HepG2 (cell line): ENCODE measurements around the gene KLHDC1. TPM values are rescaled to one million over a fixed set of nuclear protein-coding genes. Genes with fewer than 3 reads are reported as not detected.

Source experiments
- CCAR2 ChIP-seq: fragments of 200-400 bp; formaldehyde crosslinking; optimal IDR thresholded peaks from 2 replicates; pipeline ENCODE3; 2018; ENCODE audit warnings: low read depth, mild to moderate bottlenecking, low read length, moderate library complexity
- ERF ChIP-seq: IDR thresholded peaks from 2 replicates; pipeline ENCODE4 v1.6.1; 2018; ENCODE audit warnings: missing biosample characterization, missing genetic modification reagents
- HMGA1 ChIP-seq: sonication (generic); formaldehyde crosslinking; conservative IDR thresholded peaks from 2 replicates; pipeline ENCODE4 v1.4.0; 2020; ENCODE audit warnings: missing genetic modification reagents
- ISL2 ChIP-seq: sonication (generic); formaldehyde crosslinking; IDR thresholded peaks from 2 replicates; pipeline ENCODE4 v1.5.0; 2020; ENCODE audit warnings: missing genetic modification reagents
- KLF9 ChIP-seq: IDR thresholded peaks from 2 replicates; pipeline ENCODE4 v1.6.1; 2016; ENCODE audit warnings: low read depth
- MTF2 ChIP-seq: sonication (generic); formaldehyde crosslinking; IDR thresholded peaks from 2 replicates; pipeline ENCODE4 v1.5.0; 2020; ENCODE audit warnings: missing genetic modification reagents, borderline replicate concordance
- THYN1 ChIP-seq: sonication (generic); formaldehyde crosslinking; IDR thresholded peaks from 2 replicates; pipeline ENCODE4 v1.8.1; 2023; ENCODE audit warnings: low read depth, mild to moderate bottlenecking, moderate library complexity, missing genetic modification reagents, borderline replicate concordance
- ZNF275 ChIP-seq: sonication (generic); formaldehyde crosslinking; IDR thresholded peaks from 2 replicates; pipeline ENCODE4 v1.8.0; 2022; ENCODE audit warnings: missing genetic modification reagents, mild to moderate bottlenecking, inconsistent platforms, borderline replicate concordance
- ZNF33A ChIP-seq: sonication (generic); formaldehyde crosslinking; IDR thresholded peaks from 2 replicates; pipeline ENCODE4 v1.5.1; 2020; ENCODE audit warnings: missing genetic modification reagents, mild to moderate bottlenecking, moderate library complexity, borderline replicate concordance
- ZNF350 ChIP-seq: sonication (generic); formaldehyde crosslinking; IDR thresholded peaks from 2 replicates; pipeline ENCODE4 v1.4.0; 2020; ENCODE audit warnings: mild to moderate bottlenecking, low read depth, missing genetic modification reagents, borderline replicate concordance
- ZNF382 ChIP-seq: sonication (generic); formaldehyde crosslinking; IDR thresholded peaks from 2 replicates; pipeline ENCODE4 v1.5.0; 2020; ENCODE audit warnings: missing genetic modification reagents, mild to moderate bottlenecking, borderline replicate concordance
- ZNF451 ChIP-seq: sonication (generic); formaldehyde crosslinking; IDR thresholded peaks from 2 replicates; pipeline ENCODE4 v1.5.0; 2020; ENCODE audit warnings: mild to moderate bottlenecking, missing genetic modification reagents
- ZNF501 ChIP-seq: sonication (generic); formaldehyde crosslinking; IDR thresholded peaks from 2 replicates; pipeline ENCODE4 v1.5.1; 2020; ENCODE audit warnings: mild to moderate bottlenecking, moderate library complexity, missing genetic modification reagents
- ZNF546 ChIP-seq: sonication (generic); formaldehyde crosslinking; conservative IDR thresholded peaks from 2 replicates; pipeline ENCODE4 v1.8.1; 2023; ENCODE audit warnings: mild to moderate bottlenecking, missing genetic modification reagents
- ZNF747 ChIP-seq: sonication (generic); formaldehyde crosslinking; IDR thresholded peaks from 2 replicates; pipeline ENCODE4 v1.8.1; 2023; ENCODE audit warnings: missing genetic modification reagents, mild to moderate bottlenecking, borderline replicate concordance
- ZNF850 ChIP-seq: sonication (generic); formaldehyde crosslinking; conservative IDR thresholded peaks from 2 replicates; pipeline ENCODE4 v1.9.0; 2021; ENCODE audit warnings: mild to moderate bottlenecking, missing genetic modification reagents
- ZSCAN31 ChIP-seq: sonication (generic); formaldehyde crosslinking; IDR thresholded peaks from 2 replicates; pipeline ENCODE4 v1.5.0; 2020; ENCODE audit warnings: low read depth, mild to moderate bottlenecking, missing genetic modification reagents
- polyA plus RNA-seq, 8 experiments: library from polyadenylated mRNA; depleted of rRNA in 3 of 8; stranded (reverse) in 7 of 8; unstranded in 1 of 8; fragments of >200 nt; fragmentation: Illumina TruSeq in 4 of 8; extraction: Trizol in 4 of 8; gene quantifications; 2 replicates each; pipeline versions ENCODE4 v1.2.1 to v1.2.3, GENCODE V29; 2011 to 2016; ENCODE audit warnings: low read depth in 4 of 8, missing spikeins in 1 of 8, mixed read lengths in 1 of 8; ENCODE audit not compliant: insufficient read depth in 1 of 8
- total RNA-seq, 5 experiments: library from RNA; depleted of rRNA; stranded (reverse); fragments of >200 nt; fragmentation: Illumina TruSeq; extraction: Trizol; gene quantifications; 2 replicates each; pipeline ENCODE4 v1.2.3, GENCODE V29; 2016; ENCODE audit warnings: low read depth in 1 of 5
- TF ChIP-seq, protein P1 (sequence below): sonication (generic); formaldehyde crosslinking; IDR thresholded peaks from 2 replicates; pipeline ENCODE4 v1.5.0; 2020; ENCODE audit warnings: missing genetic modification reagents, mild to moderate bottlenecking, borderline replicate concordance

Gene KLHDC1
- total and polyA plus RNA-seq, 2 of the 13 experiments (the other 11 are each of a cell fraction or from before 2014, with no cell fraction given): 0.11 TPM; not detected in 1

DNA sequence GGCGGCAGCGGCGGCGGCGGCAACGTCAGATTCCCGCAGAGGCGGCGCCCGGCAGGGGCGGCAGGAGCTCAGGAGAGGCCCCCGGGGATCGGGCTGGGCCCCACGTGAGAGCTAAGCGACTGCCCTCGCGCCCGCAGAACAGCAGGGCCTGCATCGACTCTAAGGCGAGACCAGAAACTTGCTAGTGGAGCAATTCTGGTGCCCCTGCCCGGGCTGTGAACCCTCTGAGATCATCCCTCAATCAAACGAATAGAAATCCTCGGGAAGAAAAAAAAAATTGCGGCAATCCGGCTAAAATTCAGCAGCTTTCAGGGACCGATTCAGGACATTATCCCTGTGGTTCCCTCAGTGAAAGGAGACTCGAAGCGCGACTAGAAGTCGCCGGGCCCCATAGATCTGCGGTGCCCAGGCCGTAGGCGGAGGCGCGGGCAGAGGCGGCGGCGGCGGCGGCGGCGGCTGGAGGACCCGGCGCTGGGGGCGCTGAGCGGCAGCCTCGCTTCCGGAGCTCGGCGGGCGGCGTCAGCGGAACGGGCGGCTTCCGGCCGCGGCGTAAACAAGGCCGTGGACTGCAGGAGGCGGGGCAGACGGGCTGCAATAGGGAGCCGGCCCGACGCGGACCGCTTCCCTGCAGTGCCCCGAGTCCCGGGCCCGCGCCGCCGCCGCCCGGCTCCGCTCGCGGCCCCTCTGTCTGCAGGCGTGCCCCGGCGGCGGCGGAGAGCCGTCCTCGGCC, 74.8 kb downstream of the KLHDC1 start, which contains the start of gene KLHDC2 (continued):
- TF ChIP-seq ZNF275 (CRISPR knock-in tag) (peak; percentile 47; the same call in 1 of the 2 replicates), ISL2 (CRISPR knock-in tag) (no peak), ZNF747 (CRISPR knock-in tag) (peak; percentile 10; the same call in 1 of the 2 replicates), ZNF451 (CRISPR knock-in tag) (no peak), HMGA1 (CRISPR knock-in tag) (no peak), THYN1 (CRISPR knock-in tag) (no peak), CCAR2 (no peak), ZSCAN31 (CRISPR knock-in tag) (peak; percentile 68; the same call in 1 of the 2 replicates), ZNF350 (CRISPR knock-in tag) (peak; percentile 45; the same call in 1 of the 2 replicates), ZNF382 (CRISPR knock-in tag) (no peak), ZNF501 (CRISPR knock-in tag) (peak; percentile 69; the same call in 1 of the 2 replicates), KLF9 (no peak), ZNF33A (CRISPR knock-in tag) (no peak), ZNF850 (CRISPR knock-in tag) (no peak), ZNF546 (no peak), MTF2 (CRISPR knock-in tag) (no peak), ERF (CRISPR knock-in tag) (peak; percentile 36)
- TF ChIP-seq, protein P1, sequence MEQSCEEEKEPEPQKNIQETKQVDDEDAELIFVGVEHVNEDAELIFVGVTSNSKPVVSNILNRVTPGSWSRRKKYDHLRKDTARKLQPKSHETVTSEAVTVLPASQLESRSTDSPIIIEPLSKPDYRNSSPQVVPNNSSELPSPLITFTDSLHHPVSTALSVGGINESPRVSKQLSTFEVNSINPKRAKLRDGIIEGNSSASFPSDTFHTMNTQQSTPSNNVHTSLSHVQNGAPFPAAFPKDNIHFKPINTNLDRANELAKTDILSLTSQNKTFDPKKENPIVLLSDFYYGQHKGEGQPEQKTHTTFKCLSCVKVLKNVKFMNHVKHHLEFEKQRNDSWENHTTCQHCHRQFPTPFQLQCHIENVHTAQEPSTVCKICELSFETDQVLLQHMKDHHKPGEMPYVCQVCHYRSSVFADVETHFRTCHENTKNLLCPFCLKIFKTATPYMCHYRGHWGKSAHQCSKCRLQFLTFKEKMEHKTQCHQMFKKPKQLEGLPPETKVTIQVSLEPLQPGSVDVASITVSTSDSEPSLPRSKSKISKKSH: no peak
